HG02943 (cell line): ENCODE data around the gene CTIF.

Experiments
- ATAC-seq: cut with Tn5 transposase; IDR thresholded peaks from one replicate; pipeline ENCODE4 v1.9.1; 2021; ENCODE audit warnings: mild to moderate bottlenecking, low read depth, moderate library complexity; ENCODE audit not compliant: unreplicated experiment

The CTIF gene

DNA sequence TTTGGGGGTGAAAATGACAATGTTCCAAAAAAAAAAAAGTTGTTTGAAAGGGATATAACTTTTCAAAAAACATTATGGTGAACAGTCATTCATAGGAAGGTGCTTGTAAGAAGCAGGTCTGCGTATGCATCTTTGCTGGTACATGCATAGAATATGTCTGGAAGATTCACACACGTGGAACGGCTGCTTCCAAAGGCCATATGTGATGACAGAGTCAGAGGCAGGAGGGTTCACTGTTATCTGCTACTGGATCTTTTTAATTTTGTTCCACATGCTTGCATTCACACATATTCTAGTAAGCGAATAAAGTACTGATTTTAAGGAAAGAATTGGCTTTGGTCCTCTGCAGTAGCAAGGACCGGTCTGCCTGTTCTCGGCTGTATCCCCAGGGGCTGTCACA lies 218.5 kb downstream of the CTIF start:
- no peak for ATAC-seq

DNA sequence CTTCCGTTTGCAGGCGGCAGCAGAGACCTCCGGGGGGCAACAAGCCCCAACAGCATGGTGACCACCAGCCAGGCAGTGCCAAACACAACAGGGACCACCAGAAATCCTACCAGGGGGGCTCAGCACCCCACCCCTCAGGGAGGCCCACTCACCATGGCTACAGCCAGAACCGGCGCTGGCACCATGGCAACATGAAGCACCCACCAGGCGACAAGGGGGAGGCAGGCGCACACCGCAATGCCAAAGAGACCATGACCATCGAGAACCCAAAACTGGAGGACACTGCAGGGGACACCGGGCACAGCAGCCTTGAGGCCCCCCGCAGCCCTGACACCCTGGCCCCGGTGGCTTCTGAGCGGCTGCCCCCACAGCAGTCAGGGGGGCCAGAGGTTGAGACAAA lies 219.1 kb downstream of the CTIF start:
- ATAC-seq: no peak

- ATAC-seq: no peak
These were observed 222.8 kb downstream of the CTIF start for GRCh38 chr18:48761582-48761981.

GRCh38 chr18:48762022-48762421 lies 223.2 kb downstream of the CTIF start:
- ATAC-seq: no peak

- ATAC-seq: no peak
These were observed 224.2 kb downstream of the CTIF start for GRCh38 chr18:48762836-48763718.

DNA sequence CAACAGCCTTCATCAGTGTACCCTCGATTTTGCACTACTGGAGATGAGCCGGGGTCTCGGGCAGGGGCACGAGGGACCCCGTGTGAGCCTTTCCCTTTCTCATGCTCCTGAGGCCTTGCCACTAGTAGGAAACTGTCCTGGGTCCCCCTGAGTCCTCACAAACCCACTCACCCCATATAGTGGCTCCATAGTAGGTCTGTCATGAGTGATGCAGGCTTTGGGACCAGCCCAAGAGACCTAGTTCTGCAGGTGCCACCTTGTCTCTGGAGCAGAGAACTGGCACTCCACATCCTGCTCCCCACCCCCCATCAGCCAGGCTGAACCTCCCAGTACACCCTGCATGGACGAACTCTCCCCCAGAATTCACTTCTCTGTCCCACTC lies 224.9 kb downstream of the CTIF start:
- no peak for ATAC-seq

GRCh38 chr18:48765053-48765452 lies 226.2 kb downstream of the CTIF start:
- no peak for ATAC-seq

GRCh38 chr18:48766026-48766425 lies 227.2 kb downstream of the CTIF start:
- ATAC-seq: no peak

- no peak for ATAC-seq
These were observed 227.7 kb downstream of the CTIF start for GRCh38 chr18:48766487-48766886.

GRCh38 chr18:48767090-48767690 lies 228.4 kb downstream of the CTIF start:
- ATAC-seq: no peak

DNA sequence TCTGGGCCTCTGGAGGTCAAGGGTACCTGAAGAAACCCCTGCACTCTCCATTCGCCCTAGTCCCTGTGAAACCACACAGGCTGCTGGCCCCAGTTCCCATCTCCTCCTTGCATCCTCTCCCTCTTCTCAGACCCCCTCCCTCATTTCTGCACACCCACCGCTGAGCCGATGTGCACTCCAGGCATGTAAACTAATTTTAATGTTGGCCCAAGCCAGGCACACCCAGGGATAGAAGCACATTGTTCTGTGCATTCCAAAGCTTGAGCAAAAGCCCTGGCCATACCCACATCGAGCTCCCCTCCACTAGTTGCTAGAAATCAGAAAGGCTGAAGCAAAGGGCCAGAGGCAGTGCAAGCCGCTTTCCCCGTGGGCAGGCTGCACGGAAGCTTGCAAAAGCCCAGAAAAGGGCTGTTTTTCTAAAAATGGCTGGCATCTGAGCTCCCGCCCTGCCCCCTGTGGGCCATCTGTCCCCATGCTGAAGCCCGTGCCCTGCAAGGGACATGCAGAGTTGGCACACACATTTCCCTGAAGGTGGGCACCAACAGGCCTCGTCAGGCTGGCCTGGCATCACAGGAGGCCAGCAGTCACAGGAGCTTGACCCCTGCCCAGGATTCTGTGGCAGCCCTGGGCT lies 230.3 kb downstream of the CTIF start:
- ATAC-seq: no peak

- ATAC-seq: no peak
These were observed 231.4 kb downstream of the CTIF start for GRCh38 chr18:48770243-48770642.

GRCh38 chr18:48771641-48772375 lies 233.0 kb downstream of the CTIF start:
- ATAC-seq: no peak

DNA sequence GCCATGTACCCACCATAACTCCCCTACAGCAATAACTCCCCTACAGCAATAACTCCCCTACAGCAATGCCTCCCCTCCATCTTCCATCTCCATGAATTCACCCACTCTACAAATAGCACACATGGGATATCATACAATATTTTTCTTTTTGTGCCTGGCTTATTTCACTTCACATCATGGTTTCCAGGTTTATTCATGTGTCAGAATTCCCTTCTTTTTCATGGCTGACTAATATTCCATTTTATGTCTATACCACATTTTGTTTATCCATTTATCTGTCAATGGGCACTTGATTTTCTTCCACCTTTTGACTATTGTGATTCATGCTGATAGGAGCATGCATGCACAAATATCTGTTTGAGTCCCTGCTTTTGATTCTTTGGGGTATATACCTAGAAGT lies 233.6 kb downstream of the CTIF start:
- no peak for ATAC-seq

DNA sequence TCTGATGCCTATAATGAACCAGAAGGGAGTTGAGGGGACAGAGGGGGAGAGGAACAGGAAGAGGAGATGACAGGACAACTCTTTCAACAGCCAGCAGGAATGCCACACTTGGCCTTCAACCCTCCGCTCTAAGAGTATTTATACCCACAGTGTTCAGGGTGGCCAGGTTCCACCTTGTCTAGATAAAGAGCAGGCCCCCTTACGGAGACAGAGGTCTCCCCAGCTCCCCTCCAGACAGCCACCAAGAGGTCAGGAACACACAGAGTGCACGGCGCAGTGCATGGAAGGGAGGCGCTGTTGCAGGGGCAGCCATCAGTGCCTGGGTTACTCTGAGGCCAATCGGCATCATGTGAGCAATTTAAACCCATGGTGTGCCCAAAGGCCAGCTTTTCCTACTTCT lies 235.0 kb downstream of the CTIF start:
- no peak for ATAC-seq

GRCh38 chr18:48774941-48775340 lies 236.1 kb downstream of the CTIF start:
- no peak for ATAC-seq

DNA sequence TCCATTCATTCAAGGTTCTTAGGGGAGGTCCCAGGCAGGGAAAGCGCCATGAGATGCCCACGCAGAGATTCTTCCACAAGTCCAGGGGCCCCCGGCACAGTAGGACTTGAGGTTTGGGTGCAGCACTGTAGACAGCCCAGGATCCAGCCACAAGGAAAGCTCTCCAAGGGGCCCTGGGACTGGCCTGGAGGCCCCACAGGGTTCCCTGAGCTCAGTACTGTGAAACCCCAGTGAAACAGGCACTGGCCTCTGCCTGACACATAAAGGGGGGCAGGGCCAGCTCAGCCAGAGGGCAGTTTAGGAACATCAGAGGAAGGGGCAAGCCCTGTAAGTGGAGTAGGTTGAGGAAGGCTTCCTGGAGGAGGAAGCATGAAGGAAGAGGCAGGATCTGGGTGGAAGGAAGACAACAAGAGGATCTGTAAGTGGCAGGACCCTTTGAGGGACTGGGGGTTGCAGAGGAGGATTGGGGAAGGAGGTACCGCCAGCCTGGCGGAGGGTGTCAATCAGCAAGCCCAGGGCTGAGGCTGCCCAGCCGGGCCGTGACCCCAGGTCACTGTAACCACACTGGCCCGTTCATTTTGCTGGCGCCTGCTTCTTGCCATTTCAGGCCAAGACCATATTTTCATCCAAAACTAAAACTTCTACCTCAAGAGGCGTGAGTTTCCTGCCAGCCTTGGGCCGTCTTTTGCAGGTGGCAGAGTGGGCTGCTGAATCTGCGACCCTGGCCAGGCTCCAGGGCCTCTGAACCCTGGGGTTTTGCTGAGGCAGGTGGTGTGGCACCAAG lies 236.7 kb downstream of the CTIF start:
- no peak for ATAC-seq

GRCh38 chr18:48776156-48776555 lies 237.3 kb downstream of the CTIF start:
- no peak for ATAC-seq

GRCh38 chr18:48776641-48777025 lies 237.8 kb downstream of the CTIF start:
- ATAC-seq: no peak

DNA sequence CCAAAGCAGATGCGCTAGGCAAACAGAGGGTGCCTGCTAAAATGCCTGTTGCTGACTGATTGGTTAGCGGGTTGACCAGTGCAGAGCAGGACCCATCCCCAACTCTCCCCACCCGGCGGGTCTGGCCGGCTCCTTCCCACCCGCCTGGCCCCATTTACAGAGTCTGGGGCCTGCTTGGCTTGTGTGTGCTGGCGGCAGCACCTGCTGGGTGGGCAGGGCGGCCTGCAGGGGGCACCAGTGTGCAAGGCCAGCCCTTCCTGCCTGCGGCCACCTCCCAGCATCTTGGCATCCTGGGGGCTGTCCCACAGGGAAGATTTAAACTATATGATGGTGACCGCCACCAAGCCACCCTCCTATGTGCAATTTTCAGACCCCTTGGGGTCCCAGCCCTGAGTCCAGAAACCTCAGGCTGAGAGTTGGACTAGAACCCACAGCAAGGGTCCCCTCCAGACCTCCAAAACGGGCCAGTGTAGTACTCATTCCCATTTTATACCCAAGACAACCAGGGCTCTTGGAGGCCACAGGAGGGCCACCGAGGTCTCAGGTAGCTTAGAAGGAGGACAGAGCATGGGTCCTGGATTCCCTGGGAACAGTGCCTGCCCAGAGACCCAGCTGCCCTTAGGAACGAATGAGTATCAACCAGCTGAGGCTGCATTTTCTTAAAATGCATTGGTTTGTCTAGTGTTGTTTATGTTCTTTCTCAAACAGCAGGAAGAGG lies 238.4 kb downstream of the CTIF start:
- peak; percentile 72 for ATAC-seq
